Fibroblast of mammary gland (primary cell): ENCODE measurements around the gene ABCD4.
"Not testable (repeated sequence)": the region's sequence is repeated elsewhere in the genome, so short reads cannot be mapped to it uniquely, and the experiment has no call there.

Source experiments
- DNase-seq: peaks from one replicate; pipeline ENCODE4 v3.0.0-alpha.2; 2010; ENCODE audit warnings: low read depth
- H3K4me3 ChIP-seq: 2 replicates; pipeline ENCODE4 v1.5.1; 2011; ENCODE audit warnings: low read depth, mild to moderate bottlenecking, low read length, moderate library complexity; ENCODE audit not compliant: control insufficient read depth
- CTCF ChIP-seq: conservative IDR thresholded peaks from 2 replicates; pipeline ENCODE4 v1.5.1; 2011; ENCODE audit warnings: low read depth, low read length, inconsistent platforms; ENCODE audit not compliant: control insufficient read depth, insufficient read depth

ABCD4 gene

GRCh38 chr14:74271365-74271764, 31.4 kb downstream of the ABCD4 start:
- no peak for TF ChIP-seq CTCF
- H3K4me3 ChIP-seq, result no peak overlapping the region
- DNase-seq, result no peak

DNA sequence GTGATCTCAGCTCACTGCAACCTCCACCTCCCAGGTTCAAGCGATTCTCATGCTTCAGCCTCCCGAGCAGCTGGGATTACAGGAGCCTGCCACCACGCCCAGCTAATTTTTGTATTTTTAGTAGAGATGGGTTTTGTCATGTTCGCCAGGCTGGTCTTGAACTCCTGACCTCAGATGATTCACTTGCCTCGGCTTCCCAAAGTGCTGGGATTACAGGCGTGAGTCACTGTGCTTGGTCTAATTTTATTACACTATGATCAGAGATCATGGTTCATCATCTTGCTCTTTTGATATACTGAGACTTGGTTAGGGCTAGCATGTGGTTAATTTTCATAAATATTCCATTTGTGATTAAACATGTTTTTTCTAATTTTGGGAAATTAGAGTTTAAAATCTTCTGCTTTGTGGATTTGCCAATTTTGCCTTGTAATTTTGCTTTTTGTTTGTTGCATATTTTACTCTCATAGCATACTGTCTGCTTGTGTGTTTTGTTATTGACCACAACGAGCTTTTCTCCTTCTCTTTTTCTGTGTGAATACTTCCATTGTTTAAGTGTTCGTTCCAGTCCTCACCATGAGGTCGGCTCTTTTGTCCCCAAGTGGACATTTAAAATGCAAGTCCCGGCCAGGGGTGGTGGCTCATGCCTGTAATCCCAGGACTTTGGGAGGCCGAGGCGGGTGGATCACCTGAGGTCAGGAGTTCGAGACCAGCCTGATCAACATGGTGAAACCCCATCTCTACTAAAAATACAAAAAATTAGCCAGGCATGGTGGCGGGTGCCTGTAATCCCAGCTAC, 32.2 kb downstream of the ABCD4 start:
- peak; percentile 86 for DNase-seq
- not testable (repeated sequence) for H3K4me3 ChIP-seq

GRCh38 chr14:74267588-74267987, 35.1 kb downstream of the ABCD4 start:
- no peak for TF ChIP-seq CTCF
- no peak overlapping the region for H3K4me3 ChIP-seq
- DNase-seq, result peak; percentile 18

GRCh38 chr14:74265301-74265965, 37.3 kb downstream of the ABCD4 start:
- no peak for TF ChIP-seq CTCF
- no peak for DNase-seq
- H3K4me3 ChIP-seq, result no peak overlapping the region

- H3K4me3 ChIP-seq, result no peak overlapping the region
- TF ChIP-seq CTCF, result no peak
- DNase-seq, result no peak
Observed at GRCh38 chr14:74263921-74264320, 38.8 kb downstream of the ABCD4 start.

DNA sequence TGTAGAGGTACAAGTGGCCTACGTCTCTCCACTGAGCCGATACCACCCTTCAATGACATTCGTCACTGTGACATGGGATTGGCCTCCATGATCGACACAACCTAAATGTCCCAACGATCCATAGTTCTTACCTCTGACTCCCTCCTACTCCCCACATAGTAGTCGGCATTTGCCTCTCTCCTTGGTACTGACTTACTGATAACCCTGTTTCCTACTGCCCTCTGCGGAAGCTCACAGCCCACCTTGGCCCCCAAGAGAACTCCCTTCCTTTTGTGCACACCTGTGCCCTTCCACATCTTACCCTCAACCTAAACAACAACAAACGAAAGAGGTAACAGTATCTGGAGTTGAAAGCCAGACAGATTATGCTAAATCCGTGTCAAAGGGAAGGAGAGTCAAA, 39.6 kb downstream of the ABCD4 start:
- no peak for DNase-seq
- no peak for TF ChIP-seq CTCF

GRCh38 chr14:74262076-74262475, 40.7 kb downstream of the ABCD4 start:
- no peak for TF ChIP-seq CTCF
- DNase-seq, result no peak
- no peak overlapping the region for H3K4me3 ChIP-seq

More for the DNA sequence above, 39.6 kb downstream of the ABCD4 start:
- no peak overlapping the region for H3K4me3 ChIP-seq
